Measurements from ENCODE around the gene NUDT22. TPM values are rescaled to one million over a fixed set of nuclear protein-coding genes. Genes with fewer than 3 reads are reported as not detected.

Gene NUDT22
- total RNA-seq, 1 donor from 2014 or later: 35.6 TPM

- Mint-ChIP-seq H3K36me3 (peaks cover 6% of the 10 kb centered on the region), H3K9me3 (no peaks in the 10 kb centered on the region), H3K27ac (no peak overlapping the region), H3K4me3 (no peak overlapping the region), H3K4me1 (peaks cover 10% of the 10 kb centered on the region), H3K27me3 (ENCODE audit: low read depth) (no peaks in the 10 kb centered on the region)
- no peak for TF ChIP-seq CTCF (IDR thresholded peaks at IDR 0.05; ENCODE audit: unreplicated experiment)
- DNase-seq (ENCODE audit: low spot score in 2 of 2, unreplicated experiment in 2 of 2): no peak
Observed at GRCh38 chr11:64254326-64254725, 28.3 kb downstream of the NUDT22 start.

- peaks cover 10% of the 10 kb centered on the region for H3K4me1 Mint-ChIP-seq
Observed at GRCh38 chr11:64255135-64256128, 29.4 kb downstream of the NUDT22 start.

GRCh38 chr11:64256300-64256699, 30.2 kb downstream of the NUDT22 start:
- no peak overlapping the region for H3K4me3 Mint-ChIP-seq
- DNase-seq (ENCODE audit: low spot score in 2 of 2, unreplicated experiment in 2 of 2): no peak
- H3K36me3 Mint-ChIP-seq: peaks cover 17% of the 10 kb centered on the region
- TF ChIP-seq CTCF (IDR thresholded peaks at IDR 0.05; ENCODE audit: unreplicated experiment): no peak
- H3K27ac Mint-ChIP-seq: no peak overlapping the region
- peaks cover 7% of the 10 kb centered on the region for H3K4me1 Mint-ChIP-seq
- H3K27me3 Mint-ChIP-seq (ENCODE audit: low read depth): no peaks in the 10 kb centered on the region
- no peaks in the 10 kb centered on the region for H3K9me3 Mint-ChIP-seq

More at GRCh38 chr11:64255135-64256128, 29.4 kb downstream of the NUDT22 start:
- H3K9me3 Mint-ChIP-seq: no peaks in the 10 kb centered on the region
- H3K27ac Mint-ChIP-seq: no peak overlapping the region
- no peak overlapping the region for H3K4me3 Mint-ChIP-seq
- no peak for TF ChIP-seq CTCF (IDR thresholded peaks at IDR 0.05; ENCODE audit: unreplicated experiment)
- H3K36me3 Mint-ChIP-seq: peaks cover 17% of the 10 kb centered on the region
- H3K27me3 Mint-ChIP-seq (ENCODE audit: low read depth): no peaks in the 10 kb centered on the region
- DNase-seq (ENCODE audit: low spot score in 2 of 2, unreplicated experiment in 2 of 2): no peak

- H3K36me3 Mint-ChIP-seq: peaks cover 24% of the 10 kb centered on the region
Observed at GRCh38 chr11:64258356-64258755, 32.3 kb downstream of the NUDT22 start.

GRCh38 chr11:64258946-64259532, 33.0 kb downstream of the NUDT22 start:
- Mint-ChIP-seq H3K27me3 (ENCODE audit: low read depth) (no peaks in the 10 kb centered on the region), H3K9me3 (no peaks in the 10 kb centered on the region), H3K36me3 (peaks cover 27% of the 10 kb centered on the region), H3K27ac (no peak overlapping the region), H3K4me1 (peaks cover 2% of the 10 kb centered on the region), H3K4me3 (no peak overlapping the region)
- no peak for TF ChIP-seq CTCF (IDR thresholded peaks at IDR 0.05; ENCODE audit: unreplicated experiment)
- no peak for DNase-seq (ENCODE audit: low spot score in 2 of 2, unreplicated experiment in 2 of 2)

More at GRCh38 chr11:64258356-64258755, 32.3 kb downstream of the NUDT22 start:
- no peaks in the 10 kb centered on the region for H3K9me3 Mint-ChIP-seq
- no peak for TF ChIP-seq CTCF (IDR thresholded peaks at IDR 0.05; ENCODE audit: unreplicated experiment)
- no peak overlapping the region for H3K27ac Mint-ChIP-seq
- no peaks in the 10 kb centered on the region for H3K27me3 Mint-ChIP-seq (ENCODE audit: low read depth)
- no peak for DNase-seq (ENCODE audit: low spot score in 2 of 2, unreplicated experiment in 2 of 2)
- peaks cover 2% of the 10 kb centered on the region for H3K4me1 Mint-ChIP-seq
- H3K4me3 Mint-ChIP-seq: no peak overlapping the region
